Activated T-cell treated with anti-CD3 and anti-CD28 coated beads for 4 hours (primary cell): ENCODE results near the gene CCDC172.

Experiments
- DNase-seq: peaks from one replicate; pipeline ENCODE4 v3.0.0-alpha.2; 2020

The CCDC172 gene, protein sequence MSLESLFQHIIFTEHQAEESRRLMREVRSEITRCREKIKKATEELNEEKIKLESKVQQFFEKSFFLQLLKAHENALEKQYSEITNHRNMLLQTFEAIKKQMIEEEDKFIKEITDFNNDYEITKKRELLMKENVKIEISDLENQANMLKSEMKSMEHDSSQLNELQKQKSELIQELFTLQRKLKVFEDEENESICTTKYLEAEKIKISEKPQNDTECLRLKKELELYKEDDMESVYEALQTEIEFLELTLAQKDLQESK

DNA sequence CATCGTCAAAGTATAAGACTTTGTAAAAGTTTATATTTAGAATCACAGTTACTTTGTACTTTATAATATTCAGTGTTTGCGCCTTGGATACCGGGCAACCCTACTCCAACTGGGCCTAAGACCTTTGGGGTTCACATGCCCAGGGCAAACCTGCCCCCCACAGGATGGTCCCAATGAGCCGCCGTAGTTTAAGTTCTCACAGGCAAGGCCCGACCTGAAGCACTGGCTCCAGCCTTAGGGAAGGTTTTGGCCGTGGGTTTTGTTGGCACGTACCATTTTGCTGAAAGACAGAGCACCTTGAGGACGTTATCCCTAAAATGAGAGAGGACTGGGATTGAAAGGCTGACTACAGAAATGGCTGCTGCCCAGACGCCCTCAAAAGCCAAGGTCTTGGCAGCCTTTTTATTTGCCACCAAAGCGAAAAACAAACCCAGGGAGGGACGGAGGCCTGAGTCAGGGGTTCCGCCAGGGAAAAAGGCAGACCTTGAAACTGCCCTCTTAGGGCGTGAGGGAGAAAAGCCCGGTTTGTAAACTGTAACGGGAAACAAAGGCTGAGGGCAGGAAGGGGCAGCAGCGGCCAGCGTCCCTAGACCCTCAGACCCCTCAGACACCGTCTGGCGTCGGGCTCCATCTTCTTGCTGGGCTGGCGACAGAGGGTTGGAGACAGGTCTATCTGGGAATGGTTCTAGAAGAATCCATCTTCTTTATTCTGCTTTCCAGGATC is at the start of gene CCDC172:
Gene CCDC172 (plus strand): TSS at position 222 of the 724 bp plus-strand sequence. CDS start 564 bp downstream, outside the sequence.
- no peak for DNase-seq

GRCh38 chr10:116276981-116277380 is 47.3 kb upstream of the CCDC172 start:
- no peak for DNase-seq

GRCh38 chr10:116278846-116279245 is 45.4 kb upstream of the CCDC172 start:
- no peak for DNase-seq

- no peak for DNase-seq
Measured at GRCh38 chr10:116281775-116282174, 42.5 kb upstream of the CCDC172 start.

- no peak for DNase-seq
Measured at GRCh38 chr10:116286626-116287200, 37.5 kb upstream of the CCDC172 start.

DNA sequence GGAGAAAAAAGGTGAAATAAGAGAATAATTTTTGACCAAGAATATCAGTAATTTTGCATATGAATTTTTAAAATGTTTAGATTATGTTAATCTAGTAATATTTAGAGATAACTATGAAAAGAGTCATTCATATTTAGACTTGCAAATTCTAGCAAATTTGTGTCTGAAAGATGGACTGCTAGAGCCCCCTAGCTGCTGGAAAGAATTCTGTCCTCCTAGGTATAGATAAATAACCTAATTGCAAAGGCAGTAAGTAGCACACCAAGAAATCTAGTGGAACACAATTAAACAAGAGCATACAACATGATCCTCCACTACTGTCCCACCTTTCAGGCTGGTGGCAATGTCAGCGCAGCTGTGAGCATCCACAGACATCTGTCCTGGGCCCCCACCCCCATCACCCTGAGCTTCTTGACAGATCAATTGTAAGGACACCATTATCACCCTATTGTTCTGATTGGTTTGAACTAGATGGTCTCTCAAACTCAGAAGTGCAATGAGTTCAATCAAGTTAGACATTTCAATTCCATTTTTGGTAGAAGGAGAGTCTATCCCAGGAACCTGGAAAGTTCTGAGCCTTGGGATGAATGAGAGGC is 36.2 kb upstream of the CCDC172 start:
- DNase-seq: no peak

- DNase-seq: no peak
Measured at GRCh38 chr10:116289652-116290051, 34.6 kb upstream of the CCDC172 start.

DNA sequence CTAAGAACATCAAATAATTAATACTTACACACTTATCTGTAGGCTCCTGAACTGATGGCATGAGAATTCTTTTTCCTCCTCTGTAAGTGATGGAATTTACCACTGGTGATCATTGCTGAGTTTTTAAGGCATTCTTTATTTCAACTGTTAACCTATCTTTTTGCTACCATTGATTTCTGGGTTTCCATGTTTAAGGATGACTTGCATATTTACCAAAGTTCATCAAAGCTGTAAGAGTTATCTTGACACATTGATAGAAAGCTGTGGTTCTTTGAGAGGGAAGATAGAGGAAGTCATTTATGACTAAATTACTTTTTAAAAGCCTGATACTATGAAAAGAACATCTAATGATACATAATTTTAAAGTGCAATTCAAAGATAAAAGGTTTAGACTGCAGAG is 31.8 kb upstream of the CCDC172 start:
- DNase-seq: no peak

GRCh38 chr10:116296291-116296721 is 27.9 kb upstream of the CCDC172 start:
- no peak for DNase-seq

DNA sequence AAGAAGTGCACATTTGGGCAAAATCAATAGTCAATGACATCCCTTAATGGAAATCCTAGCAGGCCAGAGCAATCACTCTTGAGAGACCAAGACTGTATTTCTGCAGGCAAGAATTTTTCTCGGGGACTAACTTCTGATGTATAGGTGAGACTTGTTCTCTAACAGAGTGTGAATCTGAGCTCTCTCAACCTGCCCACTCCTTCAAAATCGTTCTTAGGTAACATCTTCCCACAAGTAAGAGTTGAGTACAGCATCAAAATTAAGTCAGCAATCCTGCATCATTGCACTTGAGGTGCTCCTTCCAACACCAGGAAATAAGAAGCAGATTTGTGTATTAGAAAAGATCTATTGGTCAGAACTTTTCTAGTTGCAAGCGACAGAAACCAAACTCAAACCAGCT is 25.7 kb upstream of the CCDC172 start:
- DNase-seq: no peak

- DNase-seq: no peak
Measured at GRCh38 chr10:116300542-116300941, 23.7 kb upstream of the CCDC172 start.

- DNase-seq: no peak
Measured at GRCh38 chr10:116304923-116305322, 19.3 kb upstream of the CCDC172 start.

GRCh38 chr10:116306847-116307246 is 17.4 kb upstream of the CCDC172 start:
- DNase-seq: no peak

DNA sequence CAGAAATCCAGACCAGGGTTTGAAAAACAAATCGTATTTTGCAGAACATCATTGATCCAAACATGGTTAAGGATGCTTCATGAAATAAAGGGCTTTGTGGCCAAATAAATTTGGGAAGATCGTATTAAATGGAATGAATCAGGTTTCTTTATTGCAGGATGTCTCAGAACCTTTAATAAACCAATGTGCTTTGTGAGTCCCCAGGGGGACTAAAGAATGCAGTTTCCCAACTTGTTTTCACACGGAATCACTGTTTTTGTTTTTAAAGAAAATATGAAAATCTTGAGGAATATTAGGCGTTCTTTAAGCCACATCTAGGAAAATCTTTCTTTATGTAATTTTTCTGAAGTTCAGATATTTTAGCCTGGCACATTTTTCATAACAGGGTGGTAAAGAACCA is 16.8 kb upstream of the CCDC172 start:
- DNase-seq: no peak

DNA sequence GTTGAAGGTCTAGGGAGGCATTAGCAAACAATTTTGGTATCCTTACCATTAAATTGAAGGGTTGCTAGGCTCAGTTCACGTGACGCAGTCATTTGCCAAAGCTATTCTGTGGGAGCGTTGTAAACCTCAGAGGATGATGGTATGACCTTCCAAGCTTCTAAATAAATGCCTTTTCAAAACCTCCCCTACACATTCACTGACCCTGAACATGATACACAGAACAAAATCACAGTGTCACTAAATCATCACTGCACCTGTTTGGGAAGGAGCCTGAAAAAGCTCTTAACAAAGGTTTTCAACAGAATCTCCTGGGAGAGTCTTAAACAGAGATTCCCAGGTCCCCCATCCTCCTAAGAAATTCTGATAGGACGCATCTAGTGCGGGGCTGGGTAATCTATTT is 13.2 kb upstream of the CCDC172 start:
- DNase-seq: no peak

GRCh38 chr10:116311706-116312490 is 12.3 kb upstream of the CCDC172 start:
- no peak for DNase-seq

DNA sequence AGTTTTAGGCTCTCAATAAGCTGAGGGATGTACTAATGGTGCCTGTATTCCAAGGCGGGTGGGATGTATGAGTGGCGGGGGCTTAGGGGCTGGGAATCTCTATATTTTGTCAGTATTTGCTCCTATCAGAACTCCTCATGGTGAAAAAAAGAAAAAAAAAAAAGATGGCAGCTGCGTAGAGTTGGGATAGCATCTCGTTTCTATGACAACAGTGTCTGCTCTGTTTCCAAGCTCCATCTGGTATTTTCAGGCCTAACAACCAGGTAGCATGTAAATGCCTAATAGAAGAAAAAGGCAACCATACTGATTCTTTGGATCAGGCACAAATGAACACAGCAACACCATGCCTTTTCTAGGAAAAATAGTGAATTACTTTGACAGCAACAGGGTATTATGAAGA is 11.7 kb upstream of the CCDC172 start:
- DNase-seq: no peak

- DNase-seq: no peak
Measured at GRCh38 chr10:116316503-116316902, 7.7 kb upstream of the CCDC172 start.

GRCh38 chr10:116324951-116325635 is 845 bp downstream of the CCDC172 start:
- DNase-seq: no peak

DNA sequence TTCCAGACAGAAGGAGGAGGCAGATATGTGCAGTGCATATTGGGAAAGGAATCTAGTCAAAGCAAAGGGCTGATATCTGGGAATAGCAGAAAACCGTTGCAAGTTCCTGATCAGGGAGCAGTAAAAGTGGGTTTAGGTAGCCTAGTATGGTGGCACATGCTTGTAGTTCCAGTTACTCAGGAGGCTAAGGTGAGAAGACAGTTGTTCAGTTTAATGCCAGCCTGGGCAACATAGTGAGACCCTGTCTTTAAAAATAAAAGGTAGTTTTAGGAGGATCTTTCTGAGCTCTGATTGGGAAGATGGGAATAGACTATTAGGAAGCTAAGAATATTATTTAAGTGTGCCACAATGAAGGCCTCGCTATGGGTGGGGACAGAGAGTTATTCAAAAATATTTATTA is 1.7 kb downstream of the CCDC172 start:
- no peak for DNase-seq

DNA sequence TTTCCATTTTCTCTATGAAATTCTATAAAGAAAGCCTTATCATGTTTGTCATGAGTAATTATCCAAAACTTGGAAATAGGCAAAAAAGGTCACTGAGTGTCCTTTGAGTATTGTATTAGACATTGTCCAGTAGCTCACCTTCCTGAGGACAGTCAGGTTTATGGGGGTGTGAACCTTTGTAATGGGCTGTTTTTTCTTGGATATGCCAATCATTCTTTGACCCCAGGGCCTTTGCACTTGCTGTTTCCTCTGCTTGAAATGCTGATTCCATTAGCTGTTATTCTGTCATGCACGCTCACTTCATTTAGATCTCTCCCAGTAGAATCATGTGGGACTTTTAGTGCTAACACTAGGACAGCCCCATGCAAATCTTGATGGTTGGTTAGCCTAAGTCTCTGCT is 4.9 kb downstream of the CCDC172 start:
- DNase-seq: no peak

DNA sequence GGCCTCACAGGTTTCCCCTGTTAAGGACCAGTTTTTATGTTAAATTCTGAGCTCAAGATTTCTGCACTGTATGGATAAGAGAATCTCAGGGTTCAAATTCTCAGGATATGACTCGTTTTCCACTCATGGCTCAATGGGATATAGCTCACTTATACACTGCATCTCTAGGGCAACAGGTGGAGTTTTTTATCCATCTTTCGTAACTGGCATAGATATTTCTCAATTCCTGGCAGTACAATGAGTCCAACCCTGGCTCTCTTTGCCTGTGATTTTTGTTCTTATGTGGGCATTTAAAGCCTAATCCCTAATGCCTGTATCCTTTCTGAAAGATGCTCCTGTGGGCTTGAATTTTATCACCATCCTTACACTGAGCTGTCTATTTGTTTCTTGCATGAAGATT is 7.6 kb downstream of the CCDC172 start:
- no peak for DNase-seq
